ENCODE data around the gene GTF2I.
"Not testable (repeated sequence)": the region's sequence is repeated elsewhere in the genome, so short reads cannot be mapped to it uniquely, and the experiment has no call there.

Gene GTF2I

GRCh38 chr7:74656837-74657691, 454 bp upstream of the GTF2I start:
- DNase-seq (ENCODE audit: low read depth): peak; percentile 96

GRCh38 chr7:74658178-74659004, 873 bp downstream of the GTF2I start:
- peak; percentile 92 for DNase-seq (ENCODE audit: low read depth)

GRCh38 chr7:74660202-74660601, 2.7 kb downstream of the GTF2I start:
- DNase-seq (ENCODE audit: low read depth): not testable (repeated sequence)

- peak; percentile 24 for DNase-seq (ENCODE audit: low read depth)
Observed at GRCh38 chr7:74661836-74662794, 4.6 kb downstream of the GTF2I start.

GRCh38 chr7:74665296-74665938, 7.9 kb downstream of the GTF2I start:
- DNase-seq (ENCODE audit: low read depth): no peak

- DNase-seq (ENCODE audit: low read depth): not testable (repeated sequence)
Observed at GRCh38 chr7:74667013-74667412, 9.5 kb downstream of the GTF2I start.

- DNase-seq (ENCODE audit: low read depth): not testable (repeated sequence)
Observed at GRCh38 chr7:74667520-74667919, 10.0 kb downstream of the GTF2I start.

GRCh38 chr7:74671602-74672001, 14.1 kb downstream of the GTF2I start:
- no peak for DNase-seq (ENCODE audit: low read depth)

- DNase-seq (ENCODE audit: low read depth): no peak
Observed at GRCh38 chr7:74672343-74672915, 14.9 kb downstream of the GTF2I start.

GRCh38 chr7:74674166-74674565, 16.6 kb downstream of the GTF2I start:
- no peak for DNase-seq (ENCODE audit: low read depth)

- no peak for DNase-seq (ENCODE audit: low read depth)
Observed at GRCh38 chr7:74682829-74683228, 25.3 kb downstream of the GTF2I start.

GRCh38 chr7:74683799-74684198, 26.3 kb downstream of the GTF2I start:
- DNase-seq (ENCODE audit: low read depth): no peak

GRCh38 chr7:74684473-74684872, 27.0 kb downstream of the GTF2I start:
- DNase-seq (ENCODE audit: low read depth): no peak

GRCh38 chr7:74684921-74685320, 27.4 kb downstream of the GTF2I start:
- DNase-seq (ENCODE audit: low read depth): no peak

- no peak for DNase-seq (ENCODE audit: low read depth)
Observed at GRCh38 chr7:74690474-74690873, 33.0 kb downstream of the GTF2I start.

- not testable (repeated sequence) for DNase-seq (ENCODE audit: low read depth)
Observed at GRCh38 chr7:74704419-74704818, 46.9 kb downstream of the GTF2I start.

- DNase-seq (ENCODE audit: low read depth): no peak
Observed at GRCh38 chr7:74707238-74707637, 49.7 kb downstream of the GTF2I start.

- DNase-seq (ENCODE audit: low read depth): no peak
Observed at GRCh38 chr7:74708569-74709275, 51.2 kb downstream of the GTF2I start.

- peak; percentile 23 for DNase-seq (ENCODE audit: low read depth)
Observed at GRCh38 chr7:74709880-74710671, 52.6 kb downstream of the GTF2I start.

- DNase-seq (ENCODE audit: low read depth): no peak
Observed at GRCh38 chr7:74713567-74713966, 56.0 kb downstream of the GTF2I start.
